Measurements from ENCODE around the gene IRAK1BP1. TPM values are rescaled to one million over a fixed set of nuclear protein-coding genes. Genes with fewer than 3 reads are reported as not detected.

The IRAK1BP1 gene
- total RNA-seq, 1 donor from 2014 or later = 7.0 TPM

- Mint-ChIP-seq H3K9me3 (no peaks in the 10 kb centered on the region), H3K27ac (no peak overlapping the region), H3K4me3 (no peak overlapping the region), H3K36me3 (no peaks in the 10 kb centered on the region), H3K27me3 (no peaks in the 10 kb centered on the region), H3K4me1 (ENCODE audit: unreplicated experiment) (no peaks in the 10 kb centered on the region)
- no peak for TF ChIP-seq CTCF (conservative IDR thresholded peaks at IDR 0.05)
- no peak for DNase-seq (ENCODE audit: extremely low spot score, unreplicated experiment)
These were observed 35.1 kb upstream of the IRAK1BP1 start for GRCh38 chr6:78832091-78832808.

- Mint-ChIP-seq H3K9me3 (no peaks in the 10 kb centered on the region), H3K4me1 (ENCODE audit: unreplicated experiment) (no peaks in the 10 kb centered on the region), H3K27ac (no peak overlapping the region), H3K36me3 (no peaks in the 10 kb centered on the region), H3K4me3 (no peak overlapping the region), H3K27me3 (no peaks in the 10 kb centered on the region)
- no peak for DNase-seq (ENCODE audit: extremely low spot score, unreplicated experiment)
- TF ChIP-seq CTCF (conservative IDR thresholded peaks at IDR 0.05) = peak; percentile 67
These were observed 31.5 kb upstream of the IRAK1BP1 start for GRCh38 chr6:78835817-78836216.

GRCh38 chr6:78836598-78836997 is 30.8 kb upstream of the IRAK1BP1 start:
- Mint-ChIP-seq H3K4me3 (no peak overlapping the region), H3K27me3 (no peaks in the 10 kb centered on the region), H3K4me1 (ENCODE audit: unreplicated experiment) (no peaks in the 10 kb centered on the region), H3K27ac (no peak overlapping the region), H3K9me3 (no peaks in the 10 kb centered on the region), H3K36me3 (no peaks in the 10 kb centered on the region)
- no peak for DNase-seq (ENCODE audit: extremely low spot score, unreplicated experiment)
- TF ChIP-seq CTCF (conservative IDR thresholded peaks at IDR 0.05) = no peak

- TF ChIP-seq CTCF (conservative IDR thresholded peaks at IDR 0.05) = no peak
- no peaks in the 10 kb centered on the region for H3K9me3 Mint-ChIP-seq
- no peak overlapping the region for H3K27ac Mint-ChIP-seq
- no peak overlapping the region for H3K4me3 Mint-ChIP-seq
- H3K4me1 Mint-ChIP-seq (ENCODE audit: unreplicated experiment) = peaks cover 3% of the 10 kb centered on the region
- DNase-seq (ENCODE audit: extremely low spot score, unreplicated experiment) = no peak
- H3K27me3 Mint-ChIP-seq = no peaks in the 10 kb centered on the region
- H3K36me3 Mint-ChIP-seq = no peaks in the 10 kb centered on the region
These were observed 26.2 kb upstream of the IRAK1BP1 start for GRCh38 chr6:78841111-78841510.

- Mint-ChIP-seq H3K9me3 (no peaks in the 10 kb centered on the region), H3K4me3 (no peak overlapping the region), H3K27ac (no peak overlapping the region), H3K4me1 (ENCODE audit: unreplicated experiment) (peaks cover 3% of the 10 kb centered on the region), H3K36me3 (no peaks in the 10 kb centered on the region), H3K27me3 (no peaks in the 10 kb centered on the region)
- TF ChIP-seq CTCF (conservative IDR thresholded peaks at IDR 0.05) = no peak
- no peak for DNase-seq (ENCODE audit: extremely low spot score, unreplicated experiment)
These were observed 24.4 kb upstream of the IRAK1BP1 start for GRCh38 chr6:78842953-78843352.
